Measurements from ENCODE around the gene BNC2.
"Not testable (repeated sequence)": the region's sequence is repeated elsewhere in the genome, so short reads cannot be mapped to it uniquely, and the experiment has no call there.

The BNC2 gene

GRCh38 chr9:16484180-16484579 lies 386.3 kb downstream of the BNC2 start:
- DNase-seq, result no peak

- DNase-seq, result no peak
Measured at GRCh38 chr9:16482764-16483163, 387.7 kb downstream of the BNC2 start.

- not testable (repeated sequence) for DNase-seq
Measured at GRCh38 chr9:16480584-16480983, 389.9 kb downstream of the BNC2 start.

GRCh38 chr9:16475996-16476395 lies 394.5 kb downstream of the BNC2 start:
- DNase-seq, result no peak

GRCh38 chr9:16475257-16475656 lies 395.2 kb downstream of the BNC2 start:
- no peak for DNase-seq

GRCh38 chr9:16469184-16469583 lies 401.3 kb downstream of the BNC2 start:
- no peak for DNase-seq

- DNase-seq, result no peak
Measured at GRCh38 chr9:16461851-16462250, 408.6 kb downstream of the BNC2 start.

GRCh38 chr9:16461137-16461840 lies 409.2 kb downstream of the BNC2 start:
- DNase-seq, result no peak

GRCh38 chr9:16460696-16461095 lies 409.8 kb downstream of the BNC2 start:
- no peak for DNase-seq

- DNase-seq, result no peak
Measured at GRCh38 chr9:16459421-16460148, 410.9 kb downstream of the BNC2 start.

GRCh38 chr9:16458696-16459420 lies 411.6 kb downstream of the BNC2 start:
- DNase-seq, result peak; percentile 31

GRCh38 chr9:16455842-16456241 lies 414.6 kb downstream of the BNC2 start:
- no peak for DNase-seq

- no peak for DNase-seq
Measured at GRCh38 chr9:16453390-16453789, 417.1 kb downstream of the BNC2 start.

GRCh38 chr9:16450578-16450977 lies 419.9 kb downstream of the BNC2 start:
- DNase-seq, result no peak

GRCh38 chr9:16450043-16450442 lies 420.4 kb downstream of the BNC2 start:
- no peak for DNase-seq

- DNase-seq, result no peak
Measured at GRCh38 chr9:16449076-16449730, 421.3 kb downstream of the BNC2 start.

GRCh38 chr9:16447946-16448345 lies 422.5 kb downstream of the BNC2 start:
- no peak for DNase-seq

GRCh38 chr9:16446636-16447035 lies 423.8 kb downstream of the BNC2 start:
- DNase-seq, result no peak

GRCh38 chr9:16445141-16445920 lies 425.1 kb downstream of the BNC2 start:
- DNase-seq, result peak; percentile 48

- DNase-seq, result peak; percentile 63
Measured at GRCh38 chr9:16442622-16443021, 427.8 kb downstream of the BNC2 start.

GRCh38 chr9:16441791-16442190 lies 428.7 kb downstream of the BNC2 start:
- no peak for DNase-seq

GRCh38 chr9:16438831-16439230 lies 431.6 kb downstream of the BNC2 start:
- not testable (repeated sequence) for DNase-seq

All from EL (cell line).